ENCODE data around the gene FBP2.

DNA sequence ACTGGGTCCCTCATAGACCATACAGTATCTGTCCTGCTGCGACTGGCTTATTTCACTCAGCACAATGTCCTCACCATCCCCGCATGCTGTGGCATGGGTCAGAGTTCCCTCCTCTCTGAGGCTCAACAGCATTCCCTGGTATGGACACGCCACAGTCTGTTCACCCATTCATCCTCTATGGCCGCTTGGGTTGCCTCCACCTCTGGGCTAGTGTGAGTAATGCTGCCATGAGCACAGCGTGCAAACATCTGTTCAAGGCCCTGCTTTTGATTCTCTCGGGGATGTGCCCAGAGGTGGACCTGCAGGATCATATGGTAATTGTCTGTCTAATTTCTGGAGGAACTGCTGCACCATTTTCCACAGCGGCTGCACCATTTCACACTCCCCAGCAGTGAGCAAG, 5.5 kb upstream of the FBP2 start:
- TF ChIP-seq CTCF (IDR thresholded peaks at IDR 0.05) = no peak
- TF ChIP-seq EZH2 (IDR thresholded peaks at IDR 0.05; ENCODE audit: borderline replicate concordance, insufficient read depth, low read depth, low read length, poor library complexity, severe bottlenecking) = no peak

All from B cell (primary cell).